ENCODE results near the gene PABPN1L.
"Not testable (repeated sequence)": the region's sequence is repeated elsewhere in the genome, so short reads cannot be mapped to it uniquely, and the experiment has no call there.

PABPN1L gene

DNA sequence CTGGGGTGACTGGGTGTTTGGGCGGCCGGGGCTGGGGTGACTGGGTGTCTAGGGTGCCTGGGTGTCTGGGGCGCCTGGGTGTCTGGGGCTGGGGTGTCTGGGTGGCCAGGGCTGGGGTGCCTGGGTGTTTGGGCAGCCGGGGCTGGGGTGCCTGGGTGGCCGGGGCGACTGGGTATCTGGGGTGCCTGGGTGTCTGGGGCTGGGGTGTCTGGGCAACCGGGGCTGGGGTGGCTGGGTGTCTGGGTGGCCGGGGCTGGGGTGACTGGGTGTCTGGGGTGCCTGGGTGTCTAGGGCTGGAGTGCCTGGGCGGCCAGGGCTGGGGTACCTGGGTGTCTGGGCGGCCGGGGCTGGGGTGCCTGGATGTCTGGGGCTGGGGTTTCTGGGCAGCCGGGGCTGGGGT, 41.3 kb downstream of the PABPN1L start:
- no peak for DNase-seq

DNA sequence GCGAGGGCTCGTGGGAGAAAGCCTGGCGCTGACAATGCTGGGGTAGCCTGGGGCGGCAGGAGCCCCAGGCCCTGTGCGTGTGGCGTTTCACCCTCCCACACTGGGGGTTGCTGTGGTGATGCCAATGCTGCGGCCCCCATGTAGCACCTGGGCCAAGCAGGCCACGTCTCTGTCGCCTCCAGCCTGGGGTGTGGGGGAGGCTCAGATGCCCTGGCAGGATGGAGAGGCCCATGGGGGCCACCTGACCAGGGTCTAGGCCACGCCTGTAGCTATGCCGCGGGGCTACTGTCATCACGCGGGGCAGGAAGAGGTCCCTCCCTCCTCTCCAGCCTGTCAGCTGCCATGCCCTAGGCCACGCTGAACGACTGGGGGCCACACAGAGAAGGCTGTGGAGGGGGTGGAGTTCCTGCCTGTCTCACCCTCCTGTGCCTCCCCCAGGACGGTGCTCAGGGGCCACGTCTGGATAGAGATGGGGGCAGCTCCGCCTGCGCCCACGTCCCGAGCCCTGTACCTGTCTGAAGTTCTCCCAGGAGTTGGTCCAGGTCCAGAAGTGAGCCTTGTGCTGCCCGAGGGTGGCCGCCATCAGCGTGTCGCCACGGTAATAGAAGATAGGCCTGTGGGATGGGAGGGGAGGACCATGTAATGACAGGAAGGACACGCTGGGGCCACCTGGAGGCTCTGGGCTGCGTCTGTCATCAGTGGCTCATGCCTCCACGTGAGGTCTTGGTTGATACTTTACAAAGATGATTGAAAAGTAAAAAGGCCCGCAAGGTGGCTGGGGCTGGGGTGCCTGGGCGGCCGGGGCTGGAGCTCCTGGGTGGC, 42.0 kb downstream of the PABPN1L start:
- DNase-seq = no peak

DNA sequence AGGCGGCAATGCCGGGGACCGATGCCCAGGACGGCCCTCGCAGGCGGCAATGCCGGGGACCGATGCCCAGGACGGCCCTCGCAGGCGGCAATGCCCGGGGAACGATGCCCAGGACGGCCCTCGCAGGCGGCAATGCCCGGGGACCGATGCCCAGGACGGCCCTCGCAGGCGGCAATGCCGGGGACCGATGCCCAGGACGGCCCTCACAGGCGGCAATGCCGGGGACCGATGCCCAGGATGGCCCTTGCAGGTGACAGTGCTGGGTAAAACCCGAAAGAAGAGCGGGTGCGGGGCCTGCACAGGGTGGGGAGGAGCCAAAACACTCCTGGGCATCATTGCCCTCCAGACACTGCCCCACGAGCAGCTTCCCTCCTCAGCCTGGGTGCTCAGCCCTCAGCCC, 42.8 kb downstream of the PABPN1L start:
- DNase-seq = not testable (repeated sequence)

DNA sequence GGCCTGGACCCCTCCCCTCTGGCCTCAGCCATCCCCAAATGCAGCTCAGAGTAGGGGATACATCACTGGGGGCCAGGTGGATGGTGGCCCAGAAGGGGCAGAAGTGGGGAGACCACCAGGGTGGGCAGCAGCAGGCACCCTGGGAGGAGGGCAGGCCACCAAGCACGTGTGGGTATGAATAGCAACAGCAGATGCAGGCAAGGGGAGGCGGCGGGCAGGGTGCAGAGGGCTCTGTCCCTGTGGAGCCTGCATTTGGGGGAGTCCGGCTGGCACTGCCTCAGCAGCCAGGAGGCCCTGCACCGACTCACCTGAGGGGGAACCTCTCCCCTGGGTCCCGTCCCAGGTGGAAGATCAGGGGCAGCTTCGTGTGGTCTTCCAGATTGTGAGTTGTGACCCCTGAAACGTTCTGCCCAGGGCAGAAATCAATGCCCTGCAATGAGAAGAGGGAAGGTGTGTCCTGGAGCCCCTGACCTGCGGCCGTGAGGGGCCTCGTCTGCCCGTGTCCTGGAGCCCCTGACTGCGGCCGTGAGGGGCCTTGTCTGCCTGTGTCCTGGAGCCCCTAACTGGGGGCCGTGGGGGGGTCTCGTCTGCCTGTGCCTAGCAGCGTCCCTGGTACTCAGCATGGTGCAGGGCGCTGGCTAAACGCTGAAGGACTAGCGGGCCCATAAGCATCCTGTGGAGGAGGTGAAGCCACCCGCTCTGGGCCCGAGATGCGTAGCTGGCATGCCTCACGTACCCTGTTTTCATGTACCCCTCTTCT, 44.0 kb downstream of the PABPN1L start:
- no peak for DNase-seq

DNA sequence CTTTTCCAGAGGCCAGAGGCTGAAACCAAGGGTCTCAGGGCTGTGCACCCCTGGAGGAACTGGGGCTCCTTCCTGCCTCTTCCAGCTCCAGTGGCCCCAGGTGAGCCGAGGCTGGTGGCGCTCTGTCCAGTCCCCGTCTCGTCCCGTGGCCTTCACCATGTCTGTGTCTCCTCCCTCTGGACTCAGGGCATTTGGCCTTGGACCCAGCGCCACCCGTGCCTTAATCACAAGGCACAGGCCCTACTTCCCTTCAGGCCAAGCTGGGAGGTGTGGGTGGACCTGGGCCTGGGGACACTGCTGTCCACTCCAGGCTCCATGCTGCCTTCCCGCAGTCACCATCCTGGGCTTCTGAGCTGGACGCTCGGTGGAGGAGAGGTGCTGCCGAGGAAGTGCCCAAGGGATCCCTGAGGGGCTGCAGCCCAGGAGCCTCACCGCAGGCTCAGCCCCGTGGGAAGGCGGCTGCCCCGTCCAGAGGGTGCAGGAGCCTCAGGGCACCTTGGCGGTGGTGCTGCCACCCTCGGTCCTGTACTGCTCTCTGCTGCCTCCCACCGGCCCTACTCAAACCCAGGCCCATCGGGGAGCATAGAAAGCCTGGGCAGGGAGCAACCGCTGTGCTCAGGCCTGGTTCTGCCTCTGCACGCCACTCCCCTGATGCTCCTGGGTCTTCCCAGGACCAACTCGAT, 45.2 kb downstream of the PABPN1L start:
- no peak for DNase-seq

DNA sequence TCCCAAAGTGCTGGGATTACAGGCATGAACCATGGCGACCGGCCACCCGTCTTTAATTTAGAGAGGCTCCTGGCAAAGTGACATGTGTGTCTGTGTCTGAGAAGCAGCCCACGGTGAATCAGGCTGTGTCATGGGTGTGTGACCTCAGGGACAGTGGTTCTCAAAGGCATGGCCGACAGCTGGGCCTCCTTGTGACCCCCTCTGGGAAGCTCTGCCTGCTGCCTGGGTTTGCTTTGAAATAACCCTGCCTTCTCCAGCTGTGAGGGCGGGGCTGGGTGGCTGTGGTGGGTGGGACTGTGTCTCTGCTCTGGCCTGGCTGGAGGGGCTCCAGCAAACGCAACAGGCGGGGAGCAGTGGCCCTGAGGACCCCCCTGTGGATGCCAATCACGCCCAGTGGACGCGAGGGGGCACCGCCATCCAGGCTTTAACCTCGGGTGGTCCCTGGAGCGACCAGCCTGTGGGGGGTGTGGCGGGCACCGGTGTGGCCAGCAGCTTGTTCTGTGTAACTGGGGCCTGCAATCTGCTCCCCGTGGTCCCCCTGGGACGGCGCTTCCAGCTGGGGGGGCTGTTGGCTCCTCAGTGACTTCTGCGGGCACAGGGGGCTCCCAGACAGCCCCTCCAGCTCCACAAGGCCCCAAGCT, 46.0 kb downstream of the PABPN1L start:
- DNase-seq = no peak

DNA sequence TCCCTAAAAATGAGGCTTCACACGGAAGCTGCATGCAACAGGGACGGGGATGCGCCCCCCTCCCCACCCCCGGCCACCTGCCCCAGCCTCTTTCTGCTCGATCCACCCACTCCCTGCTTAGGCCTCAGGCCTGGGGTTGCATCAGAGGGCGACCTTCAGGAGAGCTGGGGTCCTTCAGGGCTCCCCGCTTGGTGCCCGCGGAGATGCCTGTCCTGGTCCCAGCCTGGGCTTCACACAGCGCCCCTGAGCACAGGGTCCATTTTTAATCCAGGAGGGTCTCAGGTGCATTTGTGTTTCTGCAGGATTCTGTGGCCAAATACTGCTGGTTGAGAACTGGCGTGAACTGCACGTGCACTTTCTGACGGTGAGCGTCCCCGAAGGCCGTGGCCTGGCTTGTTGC, 47.3 kb downstream of the PABPN1L start:
- no peak for DNase-seq

DNA sequence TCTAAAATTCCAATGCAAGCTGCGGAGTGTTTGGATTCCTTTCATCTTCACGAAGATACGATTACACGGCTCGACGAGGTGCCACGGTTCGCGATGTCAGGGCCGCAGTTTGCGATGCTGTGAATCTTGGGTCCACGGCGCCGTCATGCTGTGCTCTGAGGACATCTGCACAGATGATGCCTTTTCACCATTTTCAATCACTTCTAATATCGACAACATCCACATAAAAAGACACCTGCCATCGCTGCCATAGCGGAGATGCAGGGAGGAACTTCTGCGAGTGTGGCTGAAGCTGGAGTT, 47.9 kb downstream of the PABPN1L start:
- DNase-seq = no peak

DNA sequence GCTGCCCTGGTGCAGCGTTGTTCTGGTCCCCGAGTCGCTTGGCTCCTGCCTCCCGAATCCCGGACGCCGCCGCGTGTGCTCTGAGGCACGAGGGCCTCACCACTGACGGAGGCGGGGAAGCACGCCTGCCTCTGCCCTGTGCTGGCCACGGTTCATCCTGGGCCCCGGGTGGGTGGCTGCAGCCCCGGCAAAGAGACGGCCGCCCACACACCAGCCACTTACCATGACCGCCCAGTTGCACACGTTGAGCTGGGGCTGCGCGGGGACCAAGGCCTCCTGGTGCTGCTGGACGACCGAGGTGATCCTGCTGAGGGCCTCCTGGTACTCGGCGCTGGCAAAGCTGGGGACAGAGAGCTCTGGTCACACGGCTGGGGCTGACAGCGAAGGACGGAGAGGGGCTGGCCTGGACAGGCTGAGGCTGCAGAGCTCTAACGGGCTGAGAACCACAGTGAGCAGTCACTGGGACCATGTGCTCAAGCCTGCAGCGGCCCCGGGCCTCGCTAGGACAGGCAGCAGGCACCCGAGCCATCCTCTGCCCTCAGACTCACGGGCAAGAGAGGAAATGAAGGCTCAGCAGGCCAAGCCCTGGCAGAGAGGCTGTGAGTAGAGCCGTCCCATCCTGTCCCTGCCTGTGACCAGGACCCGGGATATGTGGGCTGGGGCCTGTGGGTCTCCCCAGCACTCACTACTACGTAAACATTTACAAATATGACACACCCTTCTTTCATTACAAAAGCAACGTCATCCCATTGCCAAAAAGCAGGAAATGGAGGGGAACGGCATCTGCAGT, 48.5 kb downstream of the PABPN1L start:
- no peak for DNase-seq

DNA sequence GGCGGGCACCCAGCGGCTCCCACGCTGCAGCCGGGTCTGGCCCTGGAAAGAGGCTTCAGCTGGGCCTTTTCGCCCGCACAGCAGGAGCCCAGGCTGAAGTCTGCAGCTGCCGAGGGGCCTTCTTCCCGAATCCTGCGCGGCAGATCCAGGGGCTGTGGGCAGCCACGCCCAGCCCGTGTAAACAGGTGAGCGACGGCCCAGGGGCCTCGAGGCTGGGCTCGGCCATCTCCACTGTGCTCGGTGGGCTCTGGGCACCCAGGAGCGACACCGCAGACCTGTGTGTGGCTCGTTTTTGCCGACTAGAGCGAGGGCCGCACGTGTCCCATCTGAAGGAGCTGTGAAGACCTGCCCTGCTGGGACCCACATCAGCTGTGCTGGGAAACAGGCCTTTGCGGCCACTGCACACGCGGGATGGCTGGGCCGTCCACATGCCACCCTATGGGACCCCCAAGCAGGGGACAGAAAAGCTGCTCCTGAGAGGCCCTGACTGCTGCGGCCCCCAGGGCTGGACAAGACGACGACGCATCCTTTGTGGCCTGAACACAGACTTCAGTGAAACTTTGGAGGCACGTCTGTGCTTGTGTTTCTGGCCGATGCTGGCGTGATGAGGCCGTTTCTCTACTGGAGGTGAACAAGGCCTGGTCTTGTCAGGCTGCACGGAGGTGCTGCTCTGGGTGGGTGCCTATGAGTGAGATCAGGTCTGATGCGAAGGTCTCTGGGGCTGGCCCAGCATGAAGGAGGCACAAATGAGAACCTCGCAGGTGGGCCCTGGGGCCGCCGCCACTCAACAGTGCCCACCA, 49.5 kb downstream of the PABPN1L start:
- no peak for DNase-seq

DNA sequence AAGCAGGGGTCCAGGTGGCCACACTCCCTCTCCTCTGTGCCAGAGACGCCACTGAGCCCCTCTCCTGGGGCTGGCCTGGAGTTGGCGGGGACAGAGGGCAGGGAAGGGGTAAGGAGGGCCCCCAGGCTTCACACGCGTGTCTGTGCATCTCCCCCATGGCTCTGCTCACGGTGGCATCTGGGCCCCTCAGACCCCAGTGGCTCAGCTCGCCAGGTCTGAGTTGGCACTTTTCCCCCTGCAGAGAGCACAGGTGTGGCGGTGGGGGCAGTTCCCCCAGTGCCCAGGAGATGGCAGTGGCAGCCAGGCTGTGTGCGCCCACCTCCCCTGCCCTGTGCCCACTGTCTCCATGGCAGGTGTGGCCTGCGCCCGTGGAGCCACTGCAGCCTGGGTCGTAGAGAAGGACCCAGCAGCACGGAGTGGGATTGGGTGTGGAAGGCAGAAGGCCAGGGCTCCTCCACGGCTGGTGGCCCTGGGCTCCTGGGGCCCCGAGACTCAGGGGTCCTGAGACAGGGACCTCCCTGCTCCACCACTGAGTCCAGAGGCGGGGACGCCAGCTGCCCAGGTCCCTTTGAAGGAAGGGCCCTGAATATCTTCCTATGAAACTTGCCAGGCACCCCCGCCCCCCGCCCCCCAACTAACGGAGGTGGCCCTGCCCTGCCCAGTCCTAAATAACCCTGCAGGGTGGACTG, 50.4 kb downstream of the PABPN1L start:
- DNase-seq = peak; percentile 42

DNA sequence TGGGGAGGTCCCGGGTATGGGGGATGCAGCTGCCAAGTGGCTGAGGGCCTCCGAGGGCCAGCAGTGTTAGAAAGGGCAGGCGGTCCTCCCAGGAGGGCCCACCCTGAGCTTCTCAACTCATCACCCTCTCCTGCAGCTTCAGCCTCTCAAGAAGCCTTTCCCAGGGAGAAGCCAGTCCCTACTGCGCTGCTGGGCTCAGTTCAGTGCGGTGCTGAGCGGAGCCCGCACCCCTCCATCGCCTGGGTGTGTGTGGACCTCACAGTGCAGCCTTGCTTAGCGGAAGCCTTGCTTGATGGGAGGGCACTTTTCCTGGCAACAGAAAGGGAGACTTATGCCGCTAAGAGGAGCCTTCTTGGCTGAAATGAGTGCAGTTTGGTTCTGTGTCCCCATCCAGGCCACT, 51.2 kb downstream of the PABPN1L start:
- DNase-seq = no peak

DNA sequence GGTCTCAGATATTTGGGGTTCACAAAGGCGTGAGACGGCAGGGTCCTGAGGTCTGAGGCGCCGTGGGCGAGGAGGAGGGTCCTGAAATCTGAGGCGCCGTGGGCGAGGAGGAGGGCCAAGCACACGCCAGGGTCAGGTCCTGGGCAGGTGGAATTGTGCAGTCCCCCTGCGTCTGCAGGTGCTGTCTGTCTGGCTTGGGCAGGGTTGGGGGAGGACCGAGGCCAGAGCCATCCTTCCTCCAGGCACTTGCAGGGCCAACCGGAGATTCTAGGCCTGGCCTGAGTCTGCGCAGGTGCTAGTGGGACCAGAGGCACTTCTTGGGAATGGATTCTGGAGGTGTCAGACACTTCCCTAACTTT, 52.3 kb downstream of the PABPN1L start:
- DNase-seq = no peak
